Prostate gland (tissue), 2 donors: ENCODE measurements around the gene GTF2H4.

Experiments used
- POLR2A ChIP-seq: fragments of 450-650 bp; IDR thresholded peaks from one replicate; pipeline ENCODE4 v1.6.1; 2016; ENCODE audit warnings: antibody characterized with exemption, mild to moderate bottlenecking
- TF ChIP-seq, protein P1 (sequence below), 4 experiments: fragments of 200-600 bp in 2 of 4; fragments of 450-650 bp in 2 of 4; sonication (generic) in 2 of 4; IDR thresholded peaks; 1 replicate in 3 of 4; 2 replicates in 1 of 4; pipeline ENCODE4 v1.5.1; 2016 to 2019; ENCODE audit warnings: antibody characterized with exemption in 4 of 4, mild to moderate bottlenecking in 2 of 4, moderate library complexity in 2 of 4

DNA sequence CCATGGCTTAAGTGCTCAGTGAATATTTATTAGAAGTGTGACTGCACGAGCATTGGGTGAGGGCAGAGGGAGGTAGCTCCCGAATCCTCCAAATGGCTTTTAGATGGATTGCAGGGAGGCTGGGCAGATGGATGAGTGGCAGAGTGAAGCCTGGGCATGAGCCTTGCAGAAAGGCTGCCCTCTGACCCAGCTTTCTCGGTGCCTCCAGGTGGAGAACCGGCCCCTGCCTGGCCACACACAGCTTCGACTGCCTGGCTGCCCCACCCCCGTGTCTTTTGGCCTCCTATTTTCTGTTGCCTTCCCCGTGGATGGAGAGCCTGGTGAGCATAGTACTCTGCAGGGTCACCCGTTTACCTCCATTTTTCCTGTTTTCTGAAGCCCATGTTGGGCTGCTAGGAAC is 9.5 kb downstream of the GTF2H4 start:
- TF ChIP-seq, protein P1, sequence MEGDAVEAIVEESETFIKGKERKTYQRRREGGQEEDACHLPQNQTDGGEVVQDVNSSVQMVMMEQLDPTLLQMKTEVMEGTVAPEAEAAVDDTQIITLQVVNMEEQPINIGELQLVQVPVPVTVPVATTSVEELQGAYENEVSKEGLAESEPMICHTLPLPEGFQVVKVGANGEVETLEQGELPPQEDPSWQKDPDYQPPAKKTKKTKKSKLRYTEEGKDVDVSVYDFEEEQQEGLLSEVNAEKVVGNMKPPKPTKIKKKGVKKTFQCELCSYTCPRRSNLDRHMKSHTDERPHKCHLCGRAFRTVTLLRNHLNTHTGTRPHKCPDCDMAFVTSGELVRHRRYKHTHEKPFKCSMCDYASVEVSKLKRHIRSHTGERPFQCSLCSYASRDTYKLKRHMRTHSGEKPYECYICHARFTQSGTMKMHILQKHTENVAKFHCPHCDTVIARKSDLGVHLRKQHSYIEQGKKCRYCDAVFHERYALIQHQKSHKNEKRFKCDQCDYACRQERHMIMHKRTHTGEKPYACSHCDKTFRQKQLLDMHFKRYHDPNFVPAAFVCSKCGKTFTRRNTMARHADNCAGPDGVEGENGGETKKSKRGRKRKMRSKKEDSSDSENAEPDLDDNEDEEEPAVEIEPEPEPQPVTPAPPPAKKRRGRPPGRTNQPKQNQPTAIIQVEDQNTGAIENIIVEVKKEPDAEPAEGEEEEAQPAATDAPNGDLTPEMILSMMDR (IDR thresholded peaks at IDR 0.05), result no peak
- no peak for TF ChIP-seq POLR2A
